Measurements from ENCODE around the gene SCMH1.

The SCMH1 gene

DNA sequence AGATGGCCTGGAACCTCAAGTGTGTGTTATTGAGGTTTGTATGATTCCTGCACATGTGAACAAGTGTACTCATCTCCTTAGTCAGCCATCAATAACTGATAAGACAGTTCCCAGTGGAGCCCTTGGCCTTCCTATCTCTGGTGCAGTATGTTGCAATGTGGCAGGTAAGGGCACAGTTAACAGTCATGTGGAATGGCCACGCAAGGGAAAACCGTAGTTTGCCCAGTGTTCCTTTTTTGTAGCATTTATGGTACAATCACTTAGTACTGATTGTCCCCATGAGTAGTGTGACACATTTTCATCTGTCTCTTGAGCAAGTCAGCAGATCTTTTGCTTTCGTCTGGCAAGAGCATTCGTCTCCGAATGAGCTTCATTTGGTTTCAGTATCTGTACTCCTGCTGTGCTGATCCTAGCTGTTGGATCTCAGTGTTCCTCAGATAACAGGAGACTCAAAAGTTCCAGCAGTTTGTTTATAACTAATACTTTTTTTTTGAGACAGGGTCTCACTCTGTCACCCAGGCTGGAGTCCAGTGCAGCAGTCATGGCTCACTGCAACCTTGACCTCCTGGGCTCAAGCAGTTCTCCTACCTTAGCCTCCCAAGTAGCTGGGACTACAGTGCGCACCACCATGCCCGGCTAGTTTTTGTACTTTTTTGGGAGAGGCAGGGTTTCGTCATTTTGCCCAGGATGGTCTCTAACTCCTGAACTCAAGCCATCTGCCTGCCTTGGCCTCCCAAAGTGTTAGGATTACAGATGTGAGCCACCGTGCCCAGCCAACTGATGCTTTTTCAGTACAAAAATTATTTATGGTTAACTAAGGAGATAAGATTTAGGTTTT lies 254.4 kb downstream of the SCMH1 start:
- no peak for DNase-seq

DNA sequence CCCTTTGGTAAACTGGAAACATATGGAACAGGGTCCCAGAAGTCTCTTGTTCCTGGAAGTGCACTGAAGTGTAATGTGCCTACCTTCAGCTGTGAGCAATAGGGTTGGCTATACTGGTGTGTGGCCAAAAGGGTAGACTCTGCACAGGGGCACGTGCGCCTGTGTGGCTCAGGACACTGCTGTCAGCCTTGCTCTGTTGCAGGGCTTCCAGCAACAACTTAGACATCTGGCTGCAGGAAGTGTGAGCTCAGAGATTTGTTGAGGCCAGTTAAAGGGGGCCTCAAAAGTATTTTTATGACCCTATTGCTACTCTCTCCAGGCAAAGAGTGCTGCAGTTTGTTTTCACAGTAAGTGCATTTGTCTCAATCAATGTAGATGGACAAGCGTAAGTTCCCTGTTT lies 255.2 kb downstream of the SCMH1 start:
- no peak for DNase-seq

DNA sequence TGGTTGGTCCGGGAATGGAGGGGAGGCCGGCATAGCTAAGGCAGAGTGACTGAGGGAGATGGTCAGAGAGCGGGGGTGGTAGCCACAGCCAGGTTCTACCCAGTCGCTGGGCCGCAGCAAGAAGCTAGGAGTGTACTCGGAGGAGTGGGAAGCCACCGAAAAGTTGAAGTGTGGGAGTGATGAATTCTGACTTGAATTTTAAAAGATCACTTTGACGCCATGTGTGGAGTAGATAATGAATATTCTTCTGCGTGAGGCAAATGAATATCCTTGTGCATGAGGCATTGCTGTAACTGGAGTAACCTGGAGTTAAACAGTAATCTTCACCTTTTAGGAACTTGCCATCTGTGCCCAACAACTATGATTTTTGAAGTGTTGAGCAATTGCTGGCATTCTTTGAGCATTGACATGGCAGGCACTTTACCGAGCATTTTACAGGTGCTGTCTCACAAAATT lies 255.8 kb downstream of the SCMH1 start:
- DNase-seq: no peak

DNA sequence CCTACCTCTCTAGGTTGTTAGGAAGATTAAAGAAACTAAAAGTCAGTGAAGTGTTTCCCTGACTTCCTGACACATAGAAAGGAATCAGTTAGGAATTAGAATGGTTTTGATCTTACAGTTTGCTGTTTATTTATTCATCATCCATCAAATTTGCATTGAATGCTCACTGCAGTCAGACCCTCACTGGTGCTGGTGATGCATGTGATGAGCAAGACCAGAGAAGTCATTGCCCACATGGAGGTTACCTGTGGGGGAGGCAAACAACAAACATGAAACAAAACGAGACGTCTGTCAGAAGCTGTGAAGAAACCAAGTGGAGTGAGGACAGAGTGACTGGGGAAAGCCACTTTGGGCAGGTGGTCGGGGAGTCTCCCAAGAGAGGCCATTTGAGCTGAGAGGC lies 256.2 kb downstream of the SCMH1 start:
- DNase-seq: no peak

DNA sequence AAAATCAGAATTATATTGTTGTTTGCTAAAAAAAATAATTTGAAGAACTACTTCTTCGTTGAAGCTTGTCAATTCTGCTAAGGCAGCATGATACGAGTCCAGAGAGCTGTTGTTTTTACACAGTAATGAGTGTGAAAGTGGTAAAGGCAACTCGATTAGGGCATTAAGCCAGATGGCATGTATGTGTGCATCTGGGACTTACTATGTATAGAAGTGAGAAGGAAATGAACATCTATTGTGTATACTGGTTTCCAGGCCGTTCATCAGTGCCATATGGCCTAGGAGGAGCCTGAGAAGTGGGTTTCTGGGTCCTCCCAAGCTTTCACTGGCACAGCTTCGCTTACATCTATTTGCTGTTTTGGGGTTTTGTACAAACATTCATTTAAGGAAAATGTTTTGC lies 256.9 kb downstream of the SCMH1 start:
- DNase-seq: no peak

DNA sequence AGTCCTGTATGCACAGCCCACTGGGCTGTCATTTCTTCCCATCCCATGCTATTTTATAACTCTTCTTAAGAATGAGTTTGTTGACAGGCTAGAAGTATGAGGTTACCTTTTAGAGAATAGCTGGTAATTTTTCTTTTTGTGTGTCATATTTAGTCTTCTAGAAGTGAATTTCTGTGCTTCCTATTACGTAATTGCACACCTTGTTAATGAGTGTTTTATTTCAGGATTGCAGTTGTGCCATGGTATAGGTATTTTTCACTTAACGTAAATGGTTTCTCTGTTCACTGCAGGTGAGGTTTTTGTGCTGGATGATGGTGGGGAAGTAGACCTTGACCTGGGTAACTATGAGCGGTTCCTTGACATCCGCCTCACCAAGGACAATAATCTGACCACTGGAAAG lies 257.6 kb downstream of the SCMH1 start:
- DNase-seq: no peak

DNA sequence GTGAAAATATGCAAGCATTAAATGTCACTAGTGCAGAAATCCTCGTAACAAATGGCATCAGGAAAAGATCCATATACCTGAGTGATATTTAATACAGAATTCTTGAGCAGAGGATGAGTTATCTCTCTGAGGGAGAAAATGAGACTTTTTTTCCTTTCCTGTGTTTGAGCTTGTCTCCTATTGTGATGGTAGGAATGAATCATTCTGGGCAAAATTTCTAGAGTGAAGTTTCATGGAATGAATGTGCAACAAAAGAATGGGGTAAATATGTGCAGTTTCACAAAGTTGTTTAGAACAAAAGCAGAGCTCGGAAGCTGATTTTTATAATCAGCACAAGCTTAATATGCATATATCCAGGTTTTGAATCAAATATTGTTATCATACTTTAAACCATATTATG lies 258.0 kb downstream of the SCMH1 start:
- DNase-seq: no peak

DNA sequence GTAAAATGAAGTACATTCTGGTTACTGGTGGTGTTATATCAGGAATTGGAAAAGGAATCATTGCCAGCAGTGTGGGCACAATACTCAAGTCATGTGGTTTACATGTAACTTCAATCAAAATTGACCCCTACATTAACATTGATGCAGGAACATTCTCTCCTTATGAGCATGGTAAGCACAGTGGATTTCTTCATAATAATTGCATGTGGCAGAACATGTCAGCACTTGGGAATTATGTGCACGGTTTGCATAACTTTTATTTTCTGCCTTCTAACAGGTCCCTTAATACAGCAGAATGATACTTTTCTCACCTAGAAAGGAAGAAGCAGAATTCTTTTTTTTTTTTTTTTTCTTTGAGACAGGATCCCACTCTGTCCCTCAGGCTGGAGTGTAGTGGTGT lies 258.8 kb downstream of the SCMH1 start:
- no peak for DNase-seq

DNA sequence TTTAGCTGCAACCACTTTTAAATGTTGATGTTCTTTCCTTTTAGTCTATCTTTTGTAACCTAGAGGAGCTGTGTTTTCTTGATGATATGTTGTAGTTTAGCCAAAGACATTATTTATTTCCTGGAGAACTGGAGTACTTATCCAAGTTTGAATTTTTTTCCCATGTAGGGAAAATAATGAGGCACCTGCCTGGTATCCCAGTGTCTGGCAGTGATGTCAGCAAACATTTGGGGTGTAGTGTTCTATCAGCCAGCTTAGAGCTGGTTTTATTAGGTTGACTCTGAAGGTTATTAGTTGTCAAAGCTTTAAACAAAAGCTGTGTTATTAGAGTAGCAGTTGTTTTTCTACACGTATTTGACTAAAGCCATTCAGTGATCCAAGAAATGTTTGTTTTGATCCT lies 259.4 kb downstream of the SCMH1 start:
- DNase-seq: no peak

DNA sequence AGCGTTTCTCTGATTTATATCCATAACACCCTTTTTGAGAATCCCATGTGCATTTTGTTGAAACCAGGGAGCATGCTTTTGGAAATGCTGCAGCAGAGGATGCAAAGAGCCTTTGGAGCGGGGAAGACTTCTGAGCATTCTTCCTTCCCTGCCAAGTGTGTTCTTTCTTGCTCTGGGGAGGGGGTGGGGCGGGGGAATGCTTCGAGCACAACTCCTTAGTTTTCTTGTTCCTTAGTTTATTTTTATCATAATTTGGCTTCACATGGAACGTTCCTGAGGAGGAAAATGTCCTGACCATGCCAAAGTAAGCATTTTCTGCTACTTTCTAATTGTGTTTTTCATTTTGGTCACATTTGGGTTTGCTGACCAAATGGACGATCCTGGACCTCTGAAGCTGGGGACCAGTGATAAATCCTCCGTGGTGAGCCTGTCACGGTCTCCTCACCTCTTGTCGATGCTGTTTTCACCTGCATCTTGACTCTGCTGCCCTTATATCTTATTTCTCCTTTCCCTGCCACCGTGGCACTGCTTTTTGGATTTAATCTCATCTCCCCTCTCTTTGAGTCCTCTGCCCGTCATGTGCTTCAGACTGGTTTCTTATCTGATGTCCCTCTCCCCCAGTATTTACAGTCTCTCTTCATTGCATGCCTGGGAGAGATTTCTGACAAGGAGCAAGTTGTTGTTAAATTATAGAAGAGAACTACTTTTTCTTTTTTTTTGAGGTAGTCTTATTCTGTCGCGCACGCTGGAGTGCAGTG lies 260.2 kb downstream of the SCMH1 start:
- DNase-seq: no peak

DNA sequence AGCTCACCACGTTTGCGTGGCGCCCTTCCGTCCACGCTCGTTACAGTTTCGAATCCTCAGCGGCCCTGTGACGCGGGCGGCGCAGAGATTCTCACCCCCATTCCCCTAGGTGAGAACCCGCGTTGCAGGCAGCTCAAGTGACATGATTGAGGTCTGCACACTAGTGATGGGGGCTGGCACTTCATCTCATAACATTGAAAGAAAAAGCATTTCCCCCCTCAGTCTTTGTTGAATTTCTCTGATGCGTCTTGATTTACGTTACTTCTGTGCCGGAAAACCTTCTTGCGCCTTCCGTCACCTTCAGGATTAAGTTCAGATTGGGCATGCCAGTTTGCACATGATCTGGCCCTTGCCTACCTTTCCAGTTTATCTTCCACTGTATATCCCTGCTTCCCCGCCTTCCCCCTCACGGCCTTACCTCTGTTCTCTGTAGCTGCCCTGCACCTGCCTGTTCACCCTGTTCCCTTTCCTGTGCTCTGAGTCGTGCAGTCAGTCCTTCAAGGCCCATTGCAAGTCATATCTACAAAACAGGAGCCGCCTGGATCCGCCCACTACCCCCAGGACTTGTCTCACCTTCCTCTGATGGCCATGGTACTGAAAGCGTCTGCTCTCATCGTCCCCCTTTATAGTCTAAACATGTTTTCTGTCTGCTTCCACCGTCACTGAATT lies 261.5 kb downstream of the SCMH1 start:
- DNase-seq: no peak

DNA sequence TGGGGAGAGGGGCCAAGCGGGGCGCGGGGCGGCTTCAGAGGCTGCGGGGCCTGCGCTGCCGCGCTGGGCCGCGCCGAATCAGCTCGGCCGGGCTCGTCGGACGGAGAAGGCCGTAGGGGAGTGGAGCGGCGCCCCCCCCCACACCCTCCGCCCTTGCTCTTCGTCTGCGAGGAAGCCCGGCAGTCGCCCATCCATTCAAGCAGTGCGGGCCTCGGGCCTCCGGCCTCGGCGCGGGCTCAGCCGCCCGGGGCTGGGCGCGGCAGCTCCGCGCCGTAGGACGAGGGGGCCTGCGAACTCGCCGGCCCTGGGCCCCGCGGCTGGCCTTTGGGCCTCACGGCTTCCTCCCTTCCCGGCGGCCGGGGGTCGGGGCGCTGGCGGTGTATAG lies 262.0 kb downstream of the SCMH1 start:
- no peak for DNase-seq

DNA sequence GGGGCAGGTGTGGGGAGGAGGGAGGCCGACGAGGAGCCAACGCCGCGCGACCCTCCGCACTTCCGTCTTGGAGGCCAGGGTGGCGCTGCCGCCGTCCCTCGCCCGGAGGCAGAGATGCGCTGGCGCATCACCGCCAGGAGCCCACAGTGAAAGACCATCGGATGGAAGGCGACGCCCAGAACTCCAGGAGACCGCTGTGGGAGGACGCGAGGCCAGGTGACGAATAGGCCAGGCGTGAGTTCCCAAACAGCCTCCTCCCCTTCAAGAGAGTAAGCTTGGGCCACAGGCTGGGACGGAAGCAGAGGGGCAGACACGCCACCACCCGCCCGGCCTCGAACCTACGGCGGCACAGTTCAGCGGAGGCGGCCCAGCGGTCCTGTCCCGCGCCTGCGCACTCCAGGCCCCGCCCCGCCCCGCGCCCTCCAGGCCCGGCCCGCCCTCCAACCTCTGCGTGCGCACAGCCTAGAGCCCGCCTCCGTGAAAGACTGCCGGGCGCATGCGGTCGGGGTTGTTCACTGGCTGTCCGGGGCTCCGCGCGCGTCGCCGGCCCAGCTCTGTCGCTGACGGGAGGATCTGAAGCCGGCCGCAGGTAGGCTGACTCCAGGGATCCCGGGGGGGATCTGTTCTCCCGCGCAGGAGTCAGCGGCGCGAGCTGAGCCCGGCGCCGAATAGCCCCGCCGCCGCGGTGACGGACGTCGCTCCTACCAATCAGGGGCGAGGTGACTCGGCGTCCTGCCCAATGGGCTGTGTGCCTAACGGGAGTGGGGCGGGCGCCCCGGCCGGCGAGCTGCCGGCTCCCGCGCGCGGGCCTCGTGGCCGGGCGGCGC lies 262.7 kb downstream of the SCMH1 start, which contains the start of gene CTPS1:
CTPS1 (plus strand) TSS at position 456 of the 827 bp plus-strand sequence. CDS start 3,595 bp downstream, outside the sequence.
- DNase-seq: peak; percentile 73

DNA sequence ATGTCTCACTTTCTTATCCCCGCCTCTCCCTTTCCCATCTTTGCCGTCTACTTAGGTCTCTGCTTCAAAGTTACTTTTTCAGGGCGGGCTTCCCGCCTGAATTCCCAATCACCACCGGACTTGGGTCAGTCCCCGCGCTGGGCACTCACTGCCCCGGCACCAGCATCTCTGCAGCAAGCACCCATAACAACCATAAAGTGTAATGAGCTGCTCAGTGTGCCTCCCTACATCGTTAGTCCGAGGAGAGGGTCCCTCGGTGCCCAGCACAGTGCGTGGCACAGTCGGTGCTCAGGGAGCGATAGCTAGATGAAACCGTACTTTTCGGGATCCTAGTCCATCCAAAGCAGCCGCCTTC lies 263.2 kb downstream of the SCMH1 start:
- DNase-seq: no peak

DNA sequence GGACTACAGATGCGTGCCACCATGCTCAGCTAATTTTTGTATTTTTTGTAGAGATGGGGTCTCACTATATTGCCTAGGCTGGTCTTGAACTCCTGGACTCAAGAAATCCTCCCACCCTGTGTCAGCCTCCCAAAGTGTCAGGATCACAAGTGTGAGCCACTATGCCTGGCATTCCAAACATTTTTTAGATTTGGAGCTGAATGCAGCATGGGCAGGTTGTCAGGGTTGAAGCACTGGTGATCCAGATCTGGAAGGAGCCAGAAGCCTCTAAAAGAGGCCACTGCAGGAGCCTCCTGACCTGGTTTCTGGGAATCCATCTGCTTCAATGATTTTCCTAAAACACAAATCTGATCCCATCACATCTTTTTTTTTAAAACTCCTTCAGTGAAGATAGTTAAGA lies 264.4 kb downstream of the SCMH1 start:
- no peak for DNase-seq

Data from NCI-H1048 (cell line).